ENCODE results near the gene TGIF1. TPM values are rescaled to one million over a fixed set of nuclear protein-coding genes. Genes with fewer than 3 reads are reported as not detected.
A peak's percentile ranks its signal among the peaks of the same experiment; 100 is the strongest.
"Not testable (repeated sequence)": the region's sequence is repeated elsewhere in the genome, so short reads cannot be mapped to it uniquely, and the experiment has no call there.

Gene TGIF1
- total and polyA plus RNA-seq, 5 experiments from 2014 or later = 17.4 to 83.6 (median 39.7) TPM

DNA sequence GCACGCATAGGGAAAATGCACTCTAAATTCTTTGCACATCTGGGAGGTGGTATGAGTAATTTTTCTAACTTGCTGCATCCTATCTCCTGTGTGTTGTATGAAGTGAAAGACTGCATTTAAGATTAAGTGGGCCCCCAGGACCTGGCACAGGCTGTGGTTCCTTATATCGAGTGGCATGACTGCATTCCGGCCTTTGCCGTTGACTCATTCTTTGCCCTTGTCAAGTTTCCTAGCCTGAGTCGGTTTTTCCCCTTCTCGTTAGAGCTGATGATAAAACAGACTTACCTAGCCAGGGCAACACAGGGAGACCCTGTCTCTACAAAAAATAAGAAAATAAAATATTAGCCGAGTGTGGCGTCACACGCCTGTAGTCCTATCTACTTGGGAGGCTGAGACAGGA, 37.4 kb upstream of the TGIF1 start:
- POLR2A ChIA-PET = interaction anchor here (0.6 to 1.8 kb wide), 2 partner anchors 34 to 36 kb away, joined by 3 to 10 read pairs; no protein-coding TSS in a partner anchor
- H3K4me1 Mint-ChIP-seq = peaks cover 3 to 16% (median 6%) of the 10 kb centered on the region in 4 donors
- H3K27ac Mint-ChIP-seq = peak overlapping the region in 2 of 10 donors; percentile 13 to 52
- not testable (repeated sequence) for H3K9me3 Mint-ChIP-seq, H3K27me3 Mint-ChIP-seq, DNase-seq, H3K36me3 Mint-ChIP-seq, ATAC-seq
- H3K4me3 Mint-ChIP-seq = peak overlapping the region in 9 of 10 donors; percentile 14 to 78 (median 68)

DNA sequence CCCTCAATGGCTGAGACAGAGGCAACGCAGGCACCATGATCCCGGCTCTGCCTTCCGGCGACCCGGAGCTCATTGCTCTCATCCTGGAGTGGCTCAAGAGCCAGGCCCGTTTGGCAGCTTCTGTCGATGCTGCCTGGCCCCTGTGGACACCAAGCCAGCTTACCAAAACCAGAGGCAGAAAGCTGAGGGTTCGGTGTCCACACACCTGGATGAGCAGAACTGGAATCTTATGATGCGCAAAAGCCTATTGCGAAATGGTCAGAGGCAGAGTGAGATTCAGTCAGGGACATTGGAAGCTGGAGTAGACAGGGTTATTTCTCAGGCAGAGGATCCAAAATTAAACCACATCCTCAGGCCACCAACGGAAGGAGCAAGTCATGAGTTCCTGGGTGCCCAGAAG, 34.9 kb upstream of the TGIF1 start:
- no peak overlapping the region for H3K27ac Mint-ChIP-seq
- ATAC-seq (no peak), DNase-seq (no peak)
- no peak overlapping the region for H3K4me3 Mint-ChIP-seq
- peaks cover 0 to 2% (median 0%) of the 10 kb centered on the region in 5 donors for H3K27me3 Mint-ChIP-seq
- H3K36me3 Mint-ChIP-seq = peaks cover 0 to 2% (median 0%) of the 10 kb centered on the region in 3 donors
- POLR2A ChIA-PET = interaction anchor here (1.0 kb wide), 1 partner anchor 33 kb away, joined by 3 read pairs; no protein-coding TSS in a partner anchor
- H3K9me3 Mint-ChIP-seq = peaks cover 0 to 5% (median 0%) of the 10 kb centered on the region in 9 donors
- H3K4me1 Mint-ChIP-seq = peaks cover 3 to 16% (median 6%) of the 10 kb centered on the region in 4 donors

DNA sequence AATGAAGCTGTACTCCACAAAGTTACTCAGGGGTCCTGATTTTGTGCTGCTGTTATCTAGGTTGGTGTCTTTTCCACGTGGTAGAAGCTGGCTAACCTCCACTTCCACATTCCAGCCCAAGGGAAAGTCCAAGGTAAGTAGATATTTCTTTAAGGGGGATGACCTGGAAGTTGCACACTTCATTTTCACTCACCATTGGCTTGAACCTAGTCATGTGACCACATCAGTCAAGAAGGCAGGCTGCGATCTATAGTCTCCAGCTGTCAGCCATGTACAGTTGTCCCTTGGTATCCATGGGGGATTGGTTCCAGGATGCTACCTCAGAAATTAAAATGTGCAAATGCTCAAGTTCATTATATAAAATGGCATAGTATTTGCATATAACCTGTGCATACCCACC, 31.9 kb upstream of the TGIF1 start:
- POLR2A ChIA-PET = interaction anchor here (0.7 kb wide), 1 partner anchor 157 kb away, joined by 3 read pairs; no protein-coding TSS in a partner anchor
- no peak for ATAC-seq
- peaks cover 0 to 3% (median 2%) of the 10 kb centered on the region in 3 donors for H3K36me3 Mint-ChIP-seq

DNA sequence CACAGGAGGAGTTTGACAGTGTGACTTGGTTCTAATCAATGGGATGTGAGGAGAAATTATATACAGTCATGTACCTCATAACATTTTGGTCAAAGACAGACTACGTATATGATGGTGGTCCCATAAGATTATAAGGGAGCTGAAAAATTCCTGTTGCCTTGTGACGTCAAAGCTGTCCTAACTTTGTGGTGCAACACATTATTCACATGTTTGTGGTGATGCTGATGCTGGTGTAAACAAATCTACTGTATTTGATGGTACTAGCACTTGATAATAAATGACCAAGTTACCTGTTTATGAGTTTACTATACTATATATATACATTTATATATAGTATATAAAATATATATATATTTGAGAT, 29.1 kb upstream of the TGIF1 start:
- no peak for DNase-seq
- no peaks in the 10 kb centered on the region for H3K27me3 Mint-ChIP-seq
- no peak overlapping the region for H3K27ac Mint-ChIP-seq
- ATAC-seq = no peak
- H3K4me1 Mint-ChIP-seq = no peaks in the 10 kb centered on the region
- POLR2A ChIA-PET = no interaction called here
- H3K4me3 Mint-ChIP-seq = no peak overlapping the region
- peaks cover 0 to 6% (median 0%) of the 10 kb centered on the region in 9 donors for H3K9me3 Mint-ChIP-seq
- peaks cover 0 to 3% (median 2%) of the 10 kb centered on the region in 3 donors for H3K36me3 Mint-ChIP-seq

More for the DNA sequence above, 31.9 kb upstream of the TGIF1 start:
- H3K27me3 Mint-ChIP-seq = no peaks in the 10 kb centered on the region
- no peak overlapping the region for H3K4me3 Mint-ChIP-seq
- H3K4me1 Mint-ChIP-seq = no peaks in the 10 kb centered on the region
- no peak overlapping the region for H3K27ac Mint-ChIP-seq
- no peak for DNase-seq
- peaks cover 0 to 6% (median 0%) of the 10 kb centered on the region in 9 donors for H3K9me3 Mint-ChIP-seq

DNA sequence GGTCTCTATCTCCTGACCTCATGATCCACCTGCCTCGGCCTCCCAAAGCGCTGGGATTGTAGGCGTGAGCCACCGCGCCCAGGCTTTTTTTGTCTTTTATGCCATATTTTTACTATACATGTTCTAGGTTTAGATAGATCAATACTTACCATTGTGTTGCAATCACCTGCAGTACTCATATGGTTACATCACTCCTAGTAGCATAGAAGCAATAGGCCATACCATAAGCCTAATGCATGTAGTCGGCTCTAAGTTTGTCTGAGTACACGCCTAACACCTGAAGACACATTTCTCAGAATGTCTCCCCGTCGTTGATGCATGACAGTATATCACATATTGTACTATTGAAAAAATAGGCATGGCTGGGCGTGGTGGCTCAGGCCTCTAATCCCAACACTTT, 27.1 kb upstream of the TGIF1 start:
- no peaks in the 10 kb centered on the region for H3K4me1 Mint-ChIP-seq
- POLR2A ChIA-PET = interaction anchor here (0.7 kb wide), 2 partner anchors 13 to 25 kb away, joined by 3 to 4 read pairs; no protein-coding TSS in a partner anchor
- DNase-seq (no peak), ATAC-seq (no peak)
- peaks cover 0 to 3% (median 2%) of the 10 kb centered on the region in 3 donors for H3K36me3 Mint-ChIP-seq
- no peak overlapping the region for H3K4me3 Mint-ChIP-seq
- H3K27me3 Mint-ChIP-seq = no peaks in the 10 kb centered on the region
- no peak overlapping the region for H3K27ac Mint-ChIP-seq
- peaks cover 0 to 6% (median 0%) of the 10 kb centered on the region in 9 donors for H3K9me3 Mint-ChIP-seq

DNA sequence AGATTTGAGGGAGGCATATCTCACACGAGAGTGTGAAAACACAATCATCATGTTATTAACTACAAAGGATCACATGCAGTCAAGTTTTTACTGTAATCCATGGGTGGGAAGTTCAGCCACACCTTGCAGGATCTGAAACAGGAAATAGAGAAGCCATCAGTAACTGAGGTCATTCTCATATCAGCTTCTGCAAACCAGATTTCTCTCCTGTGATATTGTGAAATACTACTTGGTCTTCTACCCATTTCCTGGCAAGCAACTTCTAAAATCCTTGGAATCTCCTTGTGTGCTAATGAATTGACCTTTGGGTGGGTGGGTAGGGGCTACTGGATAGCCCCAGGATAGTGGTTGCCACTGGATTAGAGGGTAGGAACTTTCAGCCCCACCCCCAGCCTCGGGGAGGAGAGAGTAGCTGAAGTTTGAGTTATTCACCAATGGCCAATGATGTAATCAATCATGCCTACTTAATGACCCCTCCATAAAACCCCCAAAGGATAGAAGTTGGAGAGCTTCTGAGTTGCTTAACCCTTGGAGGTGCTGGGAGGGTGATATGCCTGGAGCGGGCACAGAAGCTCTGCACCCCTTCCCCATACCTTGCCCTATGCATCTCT, 25.6 kb upstream of the TGIF1 start:
- peaks cover 0 to 2% (median 0%) of the 10 kb centered on the region in 5 donors for H3K27me3 Mint-ChIP-seq
- H3K36me3 Mint-ChIP-seq = peaks cover 0 to 3% (median 2%) of the 10 kb centered on the region in 3 donors
- ATAC-seq = no peak
- no peak overlapping the region for H3K27ac Mint-ChIP-seq
- POLR2A ChIA-PET = no interaction called here
- peaks cover 0 to 6% (median 0%) of the 10 kb centered on the region in 9 donors for H3K9me3 Mint-ChIP-seq
- no peak for DNase-seq
- H3K4me3 Mint-ChIP-seq = no peak overlapping the region
- no peaks in the 10 kb centered on the region for H3K4me1 Mint-ChIP-seq

DNA sequence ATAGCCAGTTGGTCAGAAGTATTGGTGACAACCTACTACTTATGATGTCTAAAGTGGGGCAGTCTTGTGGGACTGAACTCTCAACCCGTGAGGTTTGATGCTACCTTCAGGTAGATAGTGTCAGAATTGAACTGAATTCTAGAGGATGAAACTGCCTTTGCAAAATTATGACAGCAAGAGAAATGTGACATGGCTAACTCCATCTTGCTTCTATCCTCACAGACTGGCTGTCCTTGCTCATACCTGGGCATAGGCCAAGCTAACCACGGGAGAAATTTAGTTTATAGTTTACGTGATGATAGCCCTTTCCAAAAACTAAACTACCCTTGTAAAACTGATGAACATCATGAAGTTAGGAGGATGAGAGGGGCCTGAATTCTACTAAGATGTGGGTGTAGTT, 24.9 kb upstream of the TGIF1 start:
- Mint-ChIP-seq H3K36me3 (peaks cover 0 to 3% (median 0%) of the 10 kb centered on the region in 3 donors), H3K27me3 (peaks cover 0 to 2% (median 0%) of the 10 kb centered on the region in 5 donors), H3K4me1 (no peaks in the 10 kb centered on the region), H3K9me3 (peaks cover 0 to 6% (median 0%) of the 10 kb centered on the region in 9 donors), H3K4me3 (no peak overlapping the region), H3K27ac (no peak overlapping the region)
- DNase-seq (no peak), ATAC-seq (no peak)
- POLR2A ChIA-PET = no interaction called here

DNA sequence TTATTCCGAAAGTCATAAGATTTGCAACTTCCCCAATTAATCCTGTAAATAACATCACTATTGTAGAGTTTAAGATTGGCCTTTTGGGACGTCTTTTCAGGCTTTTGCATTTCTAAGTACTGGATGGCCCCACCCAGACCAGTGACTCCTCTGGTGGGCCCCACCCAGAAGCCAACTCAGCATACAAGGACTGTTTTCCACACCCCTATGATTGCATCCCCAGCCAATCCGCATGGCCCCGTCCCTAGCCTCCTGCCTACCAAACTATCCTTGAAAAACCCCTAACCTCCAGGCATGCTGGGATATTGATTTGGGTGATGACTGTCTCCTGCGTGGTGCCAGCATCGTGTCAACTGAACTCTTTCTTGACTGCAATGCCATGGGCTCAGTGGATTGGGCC, 24.5 kb upstream of the TGIF1 start:
- Mint-ChIP-seq H3K27me3 (peaks cover 0 to 2% (median 0%) of the 10 kb centered on the region in 5 donors), H3K4me1 (no peaks in the 10 kb centered on the region), H3K4me3 (no peak overlapping the region), H3K27ac (no peak overlapping the region), H3K36me3 (peaks cover 0 to 2% (median 0%) of the 10 kb centered on the region in 3 donors), H3K9me3 (peaks cover 0 to 3% (median 0%) of the 10 kb centered on the region in 9 donors)
- DNase-seq = no peak
- POLR2A ChIA-PET = no interaction called here
- ATAC-seq = no peak

DNA sequence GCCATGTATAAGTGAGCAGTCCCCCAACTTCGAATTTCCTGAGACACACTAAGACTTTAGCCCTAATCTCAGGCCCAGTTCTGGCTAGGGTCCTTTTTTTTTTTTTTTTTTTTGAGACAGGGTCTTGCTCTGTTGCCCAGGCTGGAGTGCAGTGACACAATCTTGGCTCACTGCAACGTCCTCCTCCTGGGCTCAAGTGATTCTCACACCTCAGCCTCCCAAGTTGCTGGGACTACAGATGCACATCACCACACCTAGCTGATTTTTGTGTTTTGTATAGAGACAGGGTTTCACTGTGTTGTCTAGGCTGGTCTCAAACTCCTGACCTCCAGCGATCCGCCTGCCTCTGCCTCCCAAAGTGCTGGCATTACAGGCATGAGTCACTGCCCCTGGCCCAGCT, 23.9 kb upstream of the TGIF1 start:
- Mint-ChIP-seq H3K36me3 (no peaks in the 10 kb centered on the region), H3K4me3 (no peak overlapping the region), H3K9me3 (no peaks in the 10 kb centered on the region), H3K4me1 (no peaks in the 10 kb centered on the region), H3K27ac (no peak overlapping the region), H3K27me3 (peaks cover 0 to 2% (median 0%) of the 10 kb centered on the region in 5 donors)
- no peak for ATAC-seq
- no peak for DNase-seq
- POLR2A ChIA-PET = no interaction called here

DNA sequence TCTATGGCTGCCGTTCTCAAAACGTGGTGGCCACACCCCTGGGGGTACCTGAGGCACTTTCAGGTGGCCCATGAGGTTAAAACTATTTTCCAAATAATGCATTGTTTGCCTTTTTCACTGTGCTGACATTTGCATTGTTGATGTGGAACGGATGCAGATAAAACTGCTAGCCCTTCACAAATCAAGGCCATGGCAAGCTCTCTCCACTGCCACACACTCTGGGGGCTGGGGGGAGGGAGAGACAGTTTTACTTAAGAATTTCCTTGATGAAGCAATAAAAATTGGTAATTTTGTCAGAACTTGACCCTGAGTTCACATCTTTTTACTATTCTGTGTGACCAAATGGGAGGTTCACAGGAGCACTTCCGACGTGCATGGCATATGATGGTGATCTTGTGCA, 22.0 kb upstream of the TGIF1 start:
- no peak overlapping the region for H3K27ac Mint-ChIP-seq
- peaks cover 0 to 2% (median 0%) of the 10 kb centered on the region in 5 donors for H3K27me3 Mint-ChIP-seq
- no peak overlapping the region for H3K4me3 Mint-ChIP-seq
- no peaks in the 10 kb centered on the region for H3K9me3 Mint-ChIP-seq
- no peak for ATAC-seq
- H3K36me3 Mint-ChIP-seq = no peaks in the 10 kb centered on the region
- POLR2A ChIA-PET = no interaction called here
- no peak for DNase-seq
- H3K4me1 Mint-ChIP-seq = no peaks in the 10 kb centered on the region

DNA sequence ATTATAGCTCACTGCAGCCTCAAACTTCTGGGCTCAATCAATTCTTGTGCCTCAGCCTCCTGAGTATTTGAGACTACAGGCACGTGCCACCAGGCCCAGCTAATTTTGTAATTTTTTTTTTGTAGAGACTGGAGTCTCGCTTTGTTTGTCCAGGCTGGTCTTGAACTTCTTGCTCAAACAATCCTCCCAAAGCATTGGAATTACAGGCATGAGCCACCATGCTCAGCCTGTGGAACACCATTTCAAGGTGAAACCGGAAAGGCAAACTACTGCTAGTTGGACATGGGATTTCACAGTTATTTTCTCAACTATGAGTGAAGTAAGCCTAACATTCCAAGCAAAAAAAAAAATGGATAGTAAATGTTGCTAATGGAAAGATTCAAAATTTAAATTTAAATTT, 20.9 kb upstream of the TGIF1 start:
- Mint-ChIP-seq H3K9me3 (no peaks in the 10 kb centered on the region), H3K27ac (no peak overlapping the region), H3K36me3 (no peaks in the 10 kb centered on the region), H3K4me3 (no peak overlapping the region), H3K4me1 (no peaks in the 10 kb centered on the region), H3K27me3 (peaks cover 0 to 2% (median 0%) of the 10 kb centered on the region in 5 donors)
- POLR2A ChIA-PET = no interaction called here
- DNase-seq = no peak
- ATAC-seq = no peak

DNA sequence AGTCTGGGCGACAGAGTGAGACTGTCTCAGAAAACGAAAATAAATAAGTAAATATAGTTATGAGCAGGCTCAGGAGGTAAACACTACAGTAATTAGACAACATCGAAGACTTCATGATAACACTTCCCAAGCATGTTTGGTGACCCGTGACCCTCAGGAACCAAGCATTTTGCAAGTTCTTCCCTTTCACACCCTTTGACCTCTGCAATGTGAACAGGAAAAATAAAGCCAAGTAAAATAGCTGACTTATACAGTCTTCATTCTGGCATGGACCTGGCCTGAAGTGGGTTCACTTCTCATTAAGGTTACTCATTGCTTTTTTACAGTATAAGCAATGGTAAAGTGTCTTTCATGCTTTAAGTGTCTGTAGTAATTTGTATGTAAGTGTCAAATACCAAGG, 15.3 kb upstream of the TGIF1 start:
- POLR2A ChIA-PET = interaction anchor here (1.4 kb wide), 1 partner anchor 16 kb away, joined by 4 read pairs; no protein-coding TSS in a partner anchor
- H3K4me3 Mint-ChIP-seq = no peak overlapping the region
- no peak overlapping the region for H3K27ac Mint-ChIP-seq
- ATAC-seq = no peak
- no peaks in the 10 kb centered on the region for H3K4me1 Mint-ChIP-seq
- H3K36me3 Mint-ChIP-seq = no peaks in the 10 kb centered on the region
- no peaks in the 10 kb centered on the region for H3K9me3 Mint-ChIP-seq
- H3K27me3 Mint-ChIP-seq = peaks cover 0 to 4% (median 0%) of the 10 kb centered on the region in 5 donors
- no peak for DNase-seq

DNA sequence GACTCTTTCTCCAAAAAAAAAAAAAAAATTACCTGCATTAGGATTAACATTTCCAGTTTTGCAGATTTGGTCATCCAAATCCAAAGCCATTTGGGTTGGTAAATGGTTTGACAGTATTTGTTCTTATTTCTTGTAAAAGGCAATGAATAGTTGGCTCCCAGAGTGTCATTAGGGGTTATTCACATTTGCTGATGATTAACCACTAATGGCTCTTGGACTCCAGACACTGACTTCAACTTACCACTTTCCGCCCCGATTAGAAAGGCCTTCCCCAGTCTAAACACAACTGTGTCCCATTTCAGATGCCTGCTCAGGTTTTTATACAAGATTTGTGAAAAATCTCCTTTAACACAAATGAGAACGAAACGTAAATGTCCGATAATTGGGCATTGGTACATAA, 9.6 kb upstream of the TGIF1 start:
- H3K27ac Mint-ChIP-seq = no peak overlapping the region
- no peak for ATAC-seq
- POLR2A ChIA-PET = interaction anchor here (0.6 to 2.8 kb wide), 2 partner anchors 8 to 12 kb away, joined by 4 to 16 read pairs; no protein-coding TSS in a partner anchor

More for the DNA sequence above, 9.6 kb upstream of the TGIF1 start:
- no peak for DNase-seq
- H3K4me1 Mint-ChIP-seq = peaks cover 0 to 2% (median under 1%) of the 10 kb centered on the region in 4 donors
- no peaks in the 10 kb centered on the region for H3K9me3 Mint-ChIP-seq
- no peak overlapping the region for H3K4me3 Mint-ChIP-seq
- no peaks in the 10 kb centered on the region for H3K36me3 Mint-ChIP-seq
- peaks cover 0 to 4% (median 0%) of the 10 kb centered on the region in 5 donors for H3K27me3 Mint-ChIP-seq
